Spleen (tissue), 11 donors: Measurements from ENCODE around the gene FAH. TPM values are rescaled to one million over a fixed set of nuclear protein-coding genes. Genes with fewer than 3 reads are reported as not detected.

ENCODE experiments used
- DNase-seq: peaks from one replicate; pipeline ENCODE4 v3.0.0-alpha.2; 2020
- H3K27ac ChIP-seq, 8 donors: fragments of 200-600 bp; sonication (generic) in 7 of 8; 1 replicate in 4 of 8; 2 replicates in 4 of 8; pipeline versions ENCODE4 v1.5.0 to v1.8.0; 2016 to 2021; ENCODE audit warnings: inconsistent platforms in 4 of 8, mild to moderate bottlenecking in 4 of 8, moderate library complexity in 1 of 8
- H3K27me3 ChIP-seq, 7 donors: fragments of 200-600 bp; sonication (generic) in 6 of 7; replicated peaks in 1 of 7; 1 replicate in 4 of 7; 2 replicates in 3 of 7; pipeline versions ENCODE4 v1.5.0 to v1.8.0; 2016 to 2021; ENCODE audit warnings: inconsistent platforms in 3 of 7, mild to moderate bottlenecking in 1 of 7
- H3K36me3 ChIP-seq, 6 donors: fragments of 200-600 bp; sonication (generic) in 5 of 6; 1 replicate in 4 of 6; 2 replicates in 2 of 6; pipeline versions ENCODE4 v1.5.0 to v1.8.0; 2016 to 2021; ENCODE audit warnings: inconsistent platforms in 2 of 6
- H3K4me1 ChIP-seq, 6 donors: fragments of 200-600 bp; sonication (generic) in 5 of 6; 1 replicate in 3 of 6; 2 replicates in 3 of 6; pipeline versions ENCODE4 v1.5.0 to v1.8.0; 2016 to 2021; ENCODE audit warnings: inconsistent platforms in 3 of 6
- H3K4me3 ChIP-seq, 8 donors: fragments of 200-600 bp; sonication (generic) in 7 of 8; 1 replicate in 4 of 8; 2 replicates in 4 of 8; pipeline versions ENCODE4 v1.5.0 to v1.8.0; 2016 to 2021; ENCODE audit warnings: inconsistent platforms in 4 of 8, mild to moderate bottlenecking in 4 of 8, moderate library complexity in 2 of 8
- H3K9me3 ChIP-seq, 8 donors: fragments of 200-600 bp; sonication (generic) in 7 of 8; 1 replicate in 4 of 8; 2 replicates in 4 of 8; pipeline versions ENCODE4 v1.5.0 to v1.8.0; 2016 to 2021; ENCODE audit warnings: inconsistent platforms in 4 of 8
- CTCF ChIP-seq, 11 experiments: fragments of 200-600 bp in 7 of 11; fragments of 450-650 bp in 4 of 11; sonication (generic) in 4 of 11; IDR thresholded peaks in 8 of 11; conservative IDR thresholded peaks in 3 of 11; 1 replicate in 7 of 11; 2 replicates in 4 of 11; pipeline versions ENCODE4 v1.4.0 to v1.8.0; 2016 to 2021; ENCODE audit warnings: antibody characterized with exemption in 11 of 11, inconsistent platforms in 4 of 11, mild to moderate bottlenecking in 1 of 11
- POLR2A ChIP-seq, 3 donors: fragments of 450-650 bp; IDR thresholded peaks; one replicate each; pipeline ENCODE4 v1.5.1; 2017; ENCODE audit warnings: antibody characterized with exemption in 3 of 3, mild to moderate bottlenecking in 1 of 3
- POLR2AphosphoS5 ChIP-seq, 3 donors: sonication (generic); formaldehyde crosslinking; IDR thresholded peaks; one replicate each; pipeline ENCODE4 v1.5.1; 2017; ENCODE audit warnings: antibody characterized with exemption in 3 of 3
- WGBS, 5 donors: extraction: QIAGEN DNeasy Blood & Tissue Kit in 3 of 5; methylation state at CpG; one replicate each; pipeline versions ENCODE4 v1.1.5 to v1.1.7; 2013 to 2018; 5-methylcytosine and 5-hydroxymethylcytosine counted together
- intact Hi-C: fragments of 100-400 bp; cut with DNase I; formaldehyde crosslinking; loops from one replicate; pipeline ENCODE4 v1.15.0; 2023; ENCODE audit warnings: low total_unique reads
- polyA plus RNA-seq, 3 donors: library from polyadenylated mRNA; stranded (reverse); fragments of 200-250 nt; gene quantifications; one replicate each; pipeline ENCODE4 v1.2.1, GENCODE V29; 2013
- total RNA-seq, 7 donors: library from RNA; depleted of rRNA in 3 of 7; stranded (reverse); fragments of >200 nt in 3 of 7; fragmentation: NEBNext Ultra II Directional in 4 of 7; extraction: Animal tissue kit (Norgen Biotek cat#: 25700) in 4 of 7; gene quantifications; one replicate each; pipeline versions ENCODE4 v1.1.0 to v1.2.1, GENCODE V29; 2016 to 2021
- donor health status: healthy with polysubstance abuse.
- donor health status: DM: no; HTN: no; CAD: no; lungs with moderate emphysema.
- donor health status: DM: no; HTN: no; CAD: no.
- donor health status: Bipolar disorder and iron deficiency.
- donor health status: healthy.
- donor health status: DM: no; HTN: no; CAD: no.
- donor health status: DM: yes; HTN: yes; CAD: no.

Gene FAH
- total and polyA plus RNA-seq, 10 donors: 8.5 to 33.1 (median 21.2) TPM

GRCh38 chr15:80202016-80202315 is 49.2 kb downstream of the FAH start:
- TF ChIP-seq CTCF (IDR thresholded peaks at IDR 0.05 in 8 of 11, conservative IDR thresholded peaks at IDR 0.05 in 3 of 11): no peak
- no peak for TF ChIP-seq POLR2A (IDR thresholded peaks at IDR 0.05)
- TF ChIP-seq POLR2AphosphoS5 (IDR thresholded peaks at IDR 0.05): no peak
- WGBS, 5 donors: 48 to 86% (median 79%) methylated on average over 1 to 2 of the region's 2 CpGs
- Histone ChIP-seq H3K36me3 (no peaks in the 10 kb centered on the region), H3K9me3 (no peaks in the 10 kb centered on the region), H3K4me1 (no peaks in the 10 kb centered on the region), H3K27me3 (peaks cover 0 to 24% (median 0%) of the 10 kb centered on the region in 7 donors), H3K27ac (no peak overlapping the region), H3K4me3 (no peak overlapping the region)
- intact Hi-C loops: no loop called here
- DNase-seq: no peak

GRCh38 chr15:80202641-80203360 is 50.0 kb downstream of the FAH start:
- WGBS, 5 donors: 53 to 77% (median 71%) methylated on average over 9 of the region's 9 CpGs
- peaks cover 0 to 24% (median 0%) of the 10 kb centered on the region in 7 donors for H3K27me3 ChIP-seq
- TF ChIP-seq CTCF (IDR thresholded peaks at IDR 0.05 in 8 of 11, conservative IDR thresholded peaks at IDR 0.05 in 3 of 11) (no peak), POLR2A (IDR thresholded peaks at IDR 0.05) (no peak), POLR2AphosphoS5 (IDR thresholded peaks at IDR 0.05) (no peak)
- H3K36me3 ChIP-seq: no peaks in the 10 kb centered on the region
- intact Hi-C loops: no loop called here
- no peaks in the 10 kb centered on the region for H3K4me1 ChIP-seq
- no peak for DNase-seq
- H3K9me3 ChIP-seq: no peaks in the 10 kb centered on the region
- no peak overlapping the region for H3K4me3 ChIP-seq
- H3K27ac ChIP-seq: no peak overlapping the region

- Histone ChIP-seq H3K27me3 (peaks cover 0 to 24% (median 0%) of the 10 kb centered on the region in 7 donors), H3K4me3 (no peak overlapping the region), H3K36me3 (no peaks in the 10 kb centered on the region), H3K9me3 (no peaks in the 10 kb centered on the region), H3K4me1 (no peaks in the 10 kb centered on the region), H3K27ac (no peak overlapping the region)
- intact Hi-C loops: no loop called here
- DNase-seq: no peak
- 71 to 77% (median 73%) methylated on average over 9 to 10 of the region's 10 CpGs for WGBS, 5 donors
- no peak for TF ChIP-seq CTCF (IDR thresholded peaks at IDR 0.05 in 8 of 11, conservative IDR thresholded peaks at IDR 0.05 in 3 of 11)
These were observed 50.6 kb downstream of the FAH start for GRCh38 chr15:80203361-80203885.

GRCh38 chr15:80204231-80204630 is 51.4 kb downstream of the FAH start:
- no peak overlapping the region for H3K4me3 ChIP-seq
- WGBS, 5 donors: 92 to 98% (median 94%) methylated on average over 4 of the region's 4 CpGs
- H3K27ac ChIP-seq: no peak overlapping the region
- TF ChIP-seq POLR2A (IDR thresholded peaks at IDR 0.05) (no peak), CTCF (IDR thresholded peaks at IDR 0.05 in 8 of 11, conservative IDR thresholded peaks at IDR 0.05 in 3 of 11) (no peak), POLR2AphosphoS5 (IDR thresholded peaks at IDR 0.05) (no peak)
- H3K27me3 ChIP-seq: peaks cover 0 to 29% (median 0%) of the 10 kb centered on the region in 7 donors
- DNase-seq: no peak
- intact Hi-C loops: no loop called here
- no peaks in the 10 kb centered on the region for H3K4me1 ChIP-seq
- no peaks in the 10 kb centered on the region for H3K36me3 ChIP-seq
- no peaks in the 10 kb centered on the region for H3K9me3 ChIP-seq
